Kasumi-1 (cell line): ENCODE results near the gene HS3ST3A1.

Source experiments
- DNase-seq, 2 experiments: peaks; one replicate each; lab custom pipeline; 2025; lab: John Stamatoyannopoulos, UW

The HS3ST3A1 gene

DNA sequence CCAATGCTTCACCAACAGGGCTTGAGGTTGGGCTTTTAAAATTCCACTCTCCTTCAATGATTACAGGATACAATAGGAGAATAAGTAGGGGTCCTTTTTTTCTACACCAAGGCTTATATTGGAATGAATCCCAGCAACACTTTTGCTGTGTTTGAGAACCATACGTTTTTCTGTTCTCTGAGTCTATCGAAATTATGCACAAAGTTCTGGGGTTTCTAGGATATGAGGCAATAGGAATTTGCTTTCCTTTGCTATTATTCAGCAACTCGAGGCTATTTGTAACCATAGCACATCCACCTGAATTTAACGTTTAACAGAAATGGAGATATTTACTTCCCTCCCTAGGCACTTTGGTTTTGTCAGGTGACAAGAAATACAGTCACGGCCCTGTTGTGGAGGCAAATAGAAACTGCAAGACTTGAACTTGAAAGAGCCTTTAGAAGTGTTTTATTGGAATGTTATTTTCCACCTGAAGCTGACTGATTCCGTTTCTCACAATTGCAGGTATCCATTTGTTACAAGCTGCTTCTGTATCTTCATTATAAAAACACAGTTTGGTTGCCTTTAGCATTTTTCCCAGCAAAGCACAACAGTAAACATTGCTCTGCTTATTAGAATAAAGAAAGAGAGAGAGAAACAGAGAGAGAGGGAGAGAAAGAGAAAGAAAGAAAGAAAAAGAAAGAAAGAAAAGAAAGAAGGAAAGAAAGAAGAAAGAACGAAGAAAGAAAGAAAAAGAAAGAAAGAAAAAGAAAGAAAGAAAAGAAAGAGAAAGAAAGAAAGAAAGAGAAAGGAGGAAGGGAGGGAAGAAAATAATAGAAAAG, 109.6 kb downstream of the HS3ST3A1 start:
- no peak for DNase-seq

GRCh38 chr17:13491491-13491890, 110.2 kb downstream of the HS3ST3A1 start:
- no peak for DNase-seq

DNA sequence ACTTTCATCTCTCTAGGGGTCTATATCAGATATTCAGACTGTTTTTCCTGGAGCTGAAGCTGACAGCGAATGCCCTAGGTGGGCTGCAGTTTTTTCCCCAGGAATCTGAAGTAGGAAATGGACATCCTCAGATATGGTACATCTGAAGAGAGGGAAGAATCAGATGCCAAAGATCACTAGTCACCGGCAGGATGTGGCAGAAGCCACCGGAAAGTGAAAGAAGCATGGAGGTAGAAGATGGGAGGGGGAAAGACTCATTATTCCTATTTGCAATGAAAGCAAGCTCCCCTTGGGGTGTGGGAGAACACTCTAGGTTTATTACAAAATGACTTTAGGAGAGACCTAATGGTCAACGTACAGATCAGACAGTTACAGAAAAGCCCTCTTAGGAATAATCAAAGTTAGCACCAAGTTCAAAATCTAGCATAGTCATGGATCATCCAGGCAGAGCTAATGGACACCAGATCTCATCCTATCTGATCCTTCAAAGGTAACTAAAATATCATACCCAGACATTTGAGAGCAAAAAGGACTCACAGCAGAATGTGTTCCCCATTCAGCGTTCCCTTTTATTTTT, 110.7 kb downstream of the HS3ST3A1 start:
- no peak for DNase-seq

GRCh38 chr17:13490427-13490826, 111.3 kb downstream of the HS3ST3A1 start:
- DNase-seq: no peak

DNA sequence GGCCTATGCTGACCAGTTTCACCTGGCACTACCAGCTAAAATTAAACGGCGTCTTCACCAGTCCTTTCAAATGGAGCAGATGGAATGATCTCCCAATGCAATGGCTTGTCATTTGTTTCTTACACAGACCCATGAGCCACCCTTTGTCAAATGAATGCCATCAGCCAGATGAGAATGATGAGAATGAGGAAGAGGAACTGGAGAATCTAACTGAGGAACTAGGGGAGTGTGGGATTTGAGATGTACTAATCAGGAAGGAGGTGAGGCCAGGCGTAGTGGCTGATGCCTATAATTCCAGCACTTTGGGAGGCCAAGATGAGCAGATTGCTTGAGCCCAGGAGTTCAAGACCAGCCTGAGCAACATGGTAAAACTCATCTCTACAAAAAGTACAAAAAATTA, 116.4 kb downstream of the HS3ST3A1 start:
- DNase-seq: no peak

- no peak for DNase-seq
These were observed 117.7 kb downstream of the HS3ST3A1 start for GRCh38 chr17:13484020-13484419.

DNA sequence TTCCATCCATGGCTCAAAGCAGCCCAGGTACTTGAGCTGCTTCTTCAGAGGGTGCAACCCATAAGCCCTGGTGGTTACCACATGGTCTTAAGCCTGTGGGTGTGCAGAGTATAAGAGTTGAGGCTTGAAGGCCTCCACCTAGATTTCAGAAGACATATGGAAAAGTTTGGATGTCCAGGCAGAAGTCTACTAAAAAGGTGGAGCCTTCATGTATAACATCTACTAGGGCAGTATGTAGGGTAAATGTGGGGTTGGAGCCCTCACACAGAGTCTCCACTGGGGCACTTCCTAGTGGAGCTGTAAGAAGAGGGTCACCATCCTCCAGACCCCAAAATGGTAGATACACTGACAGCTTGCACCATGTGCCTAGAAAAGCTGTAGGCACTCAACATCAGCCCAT, 120.9 kb downstream of the HS3ST3A1 start:
- no peak for DNase-seq

- DNase-seq: no peak
These were observed 123.4 kb downstream of the HS3ST3A1 start for GRCh38 chr17:13478326-13478830.

GRCh38 chr17:13477180-13477611, 124.5 kb downstream of the HS3ST3A1 start:
- no peak for DNase-seq

GRCh38 chr17:13476720-13477119, 125.0 kb downstream of the HS3ST3A1 start:
- DNase-seq: no peak

GRCh38 chr17:13475574-13476223, 126.0 kb downstream of the HS3ST3A1 start:
- DNase-seq: no peak

DNA sequence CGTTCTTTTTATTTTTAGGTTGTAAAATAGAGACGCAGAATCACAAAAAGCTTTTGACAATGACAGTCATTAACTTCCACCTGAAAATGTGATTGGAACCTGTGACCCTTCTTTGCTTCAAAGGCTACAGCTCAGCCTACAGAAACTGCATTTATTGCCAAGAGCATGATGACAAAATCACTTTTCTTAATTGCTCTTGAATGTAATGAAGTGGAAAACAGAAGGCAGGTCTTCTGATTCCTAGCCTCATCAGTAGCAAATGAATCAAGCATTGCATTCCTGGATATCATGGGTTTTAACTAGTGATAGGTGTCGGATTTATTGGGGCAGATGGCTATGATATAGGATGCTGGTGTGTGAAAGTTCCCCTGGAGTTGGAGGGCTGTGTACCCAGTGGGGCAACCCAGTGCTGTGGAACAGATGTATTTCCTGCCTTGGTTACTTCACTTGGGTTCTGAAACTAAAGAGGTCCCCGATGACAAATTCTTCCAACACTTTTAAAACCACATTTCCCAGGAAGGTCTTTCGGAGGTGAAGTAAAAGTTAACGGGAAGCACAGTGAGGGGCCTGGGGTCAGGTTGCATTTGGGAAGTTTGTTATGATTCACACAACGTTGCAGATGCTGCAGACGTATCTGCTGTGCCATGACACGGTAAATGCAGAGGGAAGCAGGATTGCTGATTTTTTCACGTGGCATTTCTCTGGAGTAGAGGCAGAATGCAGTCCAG, 127.5 kb downstream of the HS3ST3A1 start:
- no peak for DNase-seq

DNA sequence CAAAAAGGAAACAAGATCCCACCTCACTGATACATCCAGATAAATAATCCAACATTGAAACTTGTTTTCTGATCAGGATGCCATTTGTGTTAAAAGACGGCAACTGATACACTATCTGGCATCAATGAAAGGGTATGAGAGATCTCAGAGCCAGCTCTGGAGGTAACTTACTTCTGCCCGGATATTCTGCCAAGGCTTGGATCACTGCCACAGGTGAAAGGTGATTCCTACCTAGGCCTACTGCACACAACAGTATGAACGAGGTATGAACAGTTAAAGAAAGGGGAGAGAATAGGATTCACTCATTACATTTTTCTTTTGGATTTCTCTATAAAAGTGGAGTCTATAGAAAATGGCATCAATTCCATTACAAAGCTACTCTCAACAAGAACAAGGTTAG, 136.1 kb downstream of the HS3ST3A1 start:
- DNase-seq: no peak

GRCh38 chr17:13462673-13463124, 139.0 kb downstream of the HS3ST3A1 start:
- no peak for DNase-seq

- no peak for DNase-seq
These were observed 139.6 kb downstream of the HS3ST3A1 start for GRCh38 chr17:13462146-13462545.

DNA sequence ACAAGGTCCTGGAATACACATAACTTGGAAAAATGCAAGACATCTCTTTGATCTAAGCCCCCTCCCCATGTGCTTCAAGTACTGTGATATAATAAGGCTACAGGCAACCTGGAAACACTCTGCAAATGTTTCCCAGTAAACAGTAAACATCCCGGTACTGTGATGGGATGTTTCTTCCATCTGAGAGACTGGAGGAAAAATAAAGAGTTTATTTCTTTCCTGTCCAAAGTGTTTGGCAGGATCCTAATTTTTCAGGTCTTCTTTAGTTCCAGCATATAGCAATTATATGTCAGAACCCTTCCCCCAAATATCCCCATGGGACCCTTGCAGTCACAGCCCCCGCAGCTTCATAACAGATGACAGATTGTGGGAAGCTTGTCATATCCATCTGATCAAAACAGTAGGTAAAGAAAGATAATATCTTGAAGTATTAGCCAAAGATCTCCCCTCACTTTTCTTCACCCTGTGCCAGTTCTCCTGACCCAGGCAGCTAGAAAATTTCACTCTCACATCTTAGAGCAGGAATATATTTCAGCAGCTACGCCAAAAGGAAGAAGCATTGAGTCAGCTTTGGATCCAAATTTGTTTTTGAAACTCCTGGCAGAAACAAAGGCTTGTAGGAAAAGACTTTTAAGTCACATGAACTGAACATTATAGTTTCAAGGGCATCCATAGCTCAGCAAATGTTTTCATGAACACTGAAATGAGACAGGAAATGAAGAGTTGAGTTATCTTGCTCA, 141.3 kb downstream of the HS3ST3A1 start:
- no peak for DNase-seq

GRCh38 chr17:13457783-13458182, 143.9 kb downstream of the HS3ST3A1 start:
- DNase-seq: no peak
